Choroid plexus epithelial cell (primary cell): ENCODE results near the gene FBXO41.
A peak's percentile ranks its signal among the peaks of the same experiment; 100 is the strongest.

Experiments used
- DNase-seq: peaks from one replicate; pipeline ENCODE4 v3.0.0-alpha.2; 2010; ENCODE audit warnings: low read depth
- H3K4me3 ChIP-seq: 2 replicates; pipeline ENCODE4 v1.5.1; 2011; ENCODE audit warnings: low read depth, mild to moderate bottlenecking, control low read depth, low read length, moderate library complexity
- CTCF ChIP-seq: conservative IDR thresholded peaks from 2 replicates; pipeline ENCODE4 v1.5.1; 2011; ENCODE audit warnings: low read depth, mild to moderate bottlenecking, control low read depth, inconsistent platforms, low read length, moderate library complexity

FBXO41 gene

DNA sequence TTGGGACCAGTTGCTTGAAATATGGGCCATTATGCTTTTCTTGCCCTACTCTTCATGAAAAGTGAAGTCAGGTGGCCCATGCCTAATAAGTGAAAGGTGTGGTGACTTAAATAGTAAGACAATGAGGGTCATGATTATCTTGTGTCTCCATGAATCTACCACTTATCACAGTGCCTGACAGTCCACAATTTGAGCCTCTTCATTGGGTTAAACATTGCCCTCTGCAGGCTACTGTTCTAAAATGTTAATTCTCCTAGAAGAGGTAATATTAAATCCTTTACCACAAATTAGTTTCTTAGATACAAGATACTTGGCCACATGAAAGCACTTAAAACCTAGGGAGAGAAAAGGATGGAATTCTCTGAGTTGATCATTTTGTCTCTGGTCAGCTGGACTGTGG lies 5.0 kb upstream of the FBXO41 start:
- DNase-seq, result no peak
- peak; percentile 18 for TF ChIP-seq CTCF

GRCh38 chr2:73286134-73286655 lies 1.9 kb upstream of the FBXO41 start:
- no peak overlapping the region for H3K4me3 ChIP-seq
- DNase-seq, result no peak
- no peak for TF ChIP-seq CTCF

More for the DNA sequence above, 5.0 kb upstream of the FBXO41 start:
- no peak overlapping the region for H3K4me3 ChIP-seq

DNA sequence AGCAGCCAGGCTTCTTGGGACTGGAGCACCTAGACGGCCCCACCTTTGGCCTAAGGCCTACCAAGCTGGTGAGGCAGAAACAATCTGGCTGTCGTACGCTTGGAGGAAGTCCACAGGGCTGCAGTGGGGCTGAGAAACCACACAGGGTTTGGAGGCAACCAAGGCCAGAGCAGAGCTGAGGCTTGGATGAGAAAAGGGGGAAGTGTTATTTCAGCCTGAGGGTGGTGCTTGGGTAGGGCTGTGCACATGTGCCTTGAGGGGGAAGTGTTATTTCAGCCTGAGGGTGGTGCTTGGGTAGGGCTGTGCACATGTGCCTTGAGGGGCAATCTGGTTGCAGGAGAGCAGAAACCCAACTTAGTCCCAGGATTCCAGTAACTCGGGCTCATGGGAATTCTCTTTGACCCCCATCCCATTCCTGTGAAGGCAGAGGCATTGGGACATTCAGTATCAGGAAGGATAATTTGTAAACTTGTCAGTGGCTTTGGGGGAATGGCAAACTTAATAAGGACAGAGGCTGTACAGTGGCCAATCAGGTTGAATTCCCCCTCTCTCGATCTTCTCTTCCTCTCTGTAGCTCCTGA lies 971 bp upstream of the FBXO41 start:
- no peak for DNase-seq
- no peak overlapping the region for H3K4me3 ChIP-seq
- TF ChIP-seq CTCF, result no peak

- no peak for DNase-seq
- TF ChIP-seq CTCF, result no peak
- peak overlapping the region; percentile 64 for H3K4me3 ChIP-seq
Observed at GRCh38 chr2:73283545-73284295, 558 bp downstream of the FBXO41 start.

DNA sequence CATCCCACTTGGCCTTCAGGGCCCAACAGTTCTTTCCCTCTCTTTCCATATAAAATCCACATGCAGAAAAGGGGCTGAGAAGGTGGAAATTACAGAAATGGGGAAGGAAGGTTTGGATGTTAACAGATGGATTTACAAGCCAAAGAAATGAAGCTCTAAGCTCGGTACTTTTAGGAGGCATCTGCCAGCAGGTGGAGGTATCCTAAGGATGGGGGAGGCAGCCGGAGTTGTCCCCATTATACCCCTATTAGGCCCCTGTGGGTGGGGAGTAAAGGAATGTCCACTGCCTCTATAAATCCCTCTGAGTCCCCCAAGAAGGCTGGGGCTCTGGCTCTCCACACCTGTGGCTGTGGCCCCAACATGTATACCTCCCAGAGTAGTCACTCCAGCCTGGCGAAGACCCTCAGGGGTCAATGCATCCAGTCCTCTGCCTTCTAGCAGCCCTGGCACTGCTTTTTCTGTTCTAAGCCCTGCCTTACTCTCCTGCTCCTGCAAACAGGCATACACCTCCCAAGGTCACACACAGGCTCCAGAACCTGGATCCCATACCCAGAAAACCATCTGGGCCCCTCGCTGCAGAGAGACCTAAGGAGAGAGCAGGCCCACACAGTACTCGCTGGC lies 1.2 kb downstream of the FBXO41 start:
- TF ChIP-seq CTCF, result no peak
- peak overlapping the region; percentile 64 for H3K4me3 ChIP-seq

DNA sequence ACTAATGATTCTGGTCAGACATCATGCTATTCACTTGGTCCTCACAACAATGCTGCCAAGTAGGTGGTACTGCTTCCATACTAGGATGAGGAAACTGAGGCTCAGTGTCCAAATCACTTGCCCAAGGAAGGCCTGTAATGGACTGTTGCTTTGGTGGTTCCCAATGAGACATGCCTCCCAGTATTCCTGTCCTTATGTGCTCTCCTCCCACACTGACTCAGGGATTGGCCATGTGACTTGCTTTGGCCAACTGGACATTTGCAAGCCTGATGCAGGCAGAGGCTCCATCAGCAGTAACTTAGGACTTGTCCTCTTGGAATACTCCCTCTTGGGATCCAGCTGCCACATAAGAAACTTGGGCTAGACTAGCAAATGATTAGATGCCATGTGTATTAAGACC lies 3.0 kb downstream of the FBXO41 start:
- H3K4me3 ChIP-seq, result no peak overlapping the region
- DNase-seq, result no peak
- no peak for TF ChIP-seq CTCF

More for the DNA sequence above, 1.2 kb downstream of the FBXO41 start:
- no peak for DNase-seq

DNA sequence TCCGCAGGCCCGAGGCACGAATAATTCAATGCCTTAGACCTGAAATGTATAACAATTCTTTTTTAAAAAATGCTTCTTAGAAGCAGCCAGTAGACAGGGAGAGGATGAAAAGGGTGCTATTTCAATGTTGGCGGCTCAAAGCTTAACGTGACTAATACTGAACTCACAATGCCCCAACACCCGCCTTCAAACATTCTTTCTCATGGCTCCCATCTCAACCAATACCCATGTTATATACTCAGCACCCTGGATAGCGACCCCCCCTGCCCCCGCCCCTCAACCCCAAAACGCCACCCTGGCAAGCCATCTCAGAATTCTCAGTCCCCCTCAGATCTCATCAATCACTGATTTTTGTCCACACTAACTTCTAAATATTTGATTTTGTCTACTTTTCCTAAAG lies 4.4 kb downstream of the FBXO41 start:
- H3K4me3 ChIP-seq, result no peak overlapping the region
- DNase-seq, result no peak
- no peak for TF ChIP-seq CTCF
